MM.1S (cell line): Measurements from ENCODE around the gene KEAP1.

Experiments used
- DNase-seq: peaks from one replicate; pipeline ENCODE4 v3.0.0-alpha.2; 2015
- H2AFZ ChIP-seq: fragments of 300-600 bp; sonication (generic); 2 replicates; pipeline ENCODE4 v1.6.0; 2016; ENCODE audit warnings: antibody characterized with exemption, low read length
- H3F3A ChIP-seq: fragments of 300-600 bp; sonication (generic); 2 replicates; pipeline ENCODE4 v1.6.1; 2016; ENCODE audit warnings: mild to moderate bottlenecking, antibody characterized with exemption, low read length, moderate library complexity, mixed read lengths; ENCODE audit not compliant: insufficient read depth
- H3K27ac ChIP-seq: fragments of 300-600 bp; sonication (generic); 2 replicates; pipeline ENCODE4 v1.5.1; 2016; ENCODE audit warnings: mild to moderate bottlenecking, low read length
- H3K27me3 ChIP-seq: fragments of 300-600 bp; sonication (generic); replicated peaks from 2 replicates; pipeline ENCODE4 v1.6.0; 2016; ENCODE audit warnings: low read length; ENCODE audit not compliant: insufficient read depth
- H3K36me3 ChIP-seq: fragments of 300-600 bp; sonication (generic); replicated peaks from 2 replicates; pipeline ENCODE4 v1.6.1; 2016; ENCODE audit warnings: mild to moderate bottlenecking, low read length, mixed read lengths; ENCODE audit not compliant: insufficient read depth
- H3K4me1 ChIP-seq: fragments of 300-600 bp; sonication (generic); 2 replicates; pipeline ENCODE4 v1.6.1; 2016; ENCODE audit warnings: low read length, mixed read lengths
- H3K4me2 ChIP-seq: fragments of 300-600 bp; sonication (generic); 2 replicates; pipeline ENCODE4 v1.6.0; 2016; ENCODE audit warnings: low read depth, low read length
- H3K4me3 ChIP-seq: fragments of 300-600 bp; sonication (generic); 2 replicates; pipeline ENCODE4 v1.5.1; 2016; ENCODE audit warnings: low read length, mixed read lengths
- H3K79me2 ChIP-seq: fragments of 300-600 bp; sonication (generic); 2 replicates; pipeline ENCODE4 v1.6.1; 2016; ENCODE audit warnings: mixed run types, low read length, mixed read lengths
- H3K9ac ChIP-seq: fragments of 300-600 bp; sonication (generic); 2 replicates; pipeline ENCODE4 v1.6.1; 2016; ENCODE audit warnings: low read length, mixed read lengths
- H3K9me2 ChIP-seq: fragments of 300-600 bp; sonication (generic); replicated peaks from 2 replicates; pipeline ENCODE4 v1.6.1; 2016; ENCODE audit warnings: mild to moderate bottlenecking, low read length, mixed read lengths; ENCODE audit not compliant: insufficient read depth
- H3K9me3 ChIP-seq: fragments of 300-600 bp; sonication (generic); replicated peaks from 2 replicates; pipeline ENCODE4 v1.6.1; 2016; ENCODE audit warnings: mild to moderate bottlenecking, low read length, mixed read lengths; ENCODE audit not compliant: insufficient read depth
- H4K20me1 ChIP-seq: fragments of 300-600 bp; sonication (generic); 2 replicates; pipeline ENCODE4 v1.6.1; 2016; ENCODE audit warnings: mild to moderate bottlenecking, low read length, moderate library complexity, mixed read lengths; ENCODE audit not compliant: insufficient read depth
- EZH2 ChIP-seq: fragments of 300-600 bp; sonication (generic); optimal IDR thresholded peaks from 2 replicates; pipeline ENCODE3; 2017; ENCODE audit warnings: low read depth, mild to moderate bottlenecking, antibody characterized with exemption, low read length, mixed read lengths
- EZH2phosphoT487 ChIP-seq: fragments of 300-600 bp; sonication (generic); IDR thresholded peaks from 2 replicates; pipeline ENCODE4 v1.6.1; 2018; ENCODE audit warnings: antibody characterized with exemption, low read length
- TF ChIP-seq, protein P1 (sequence below): fragments of 300-600 bp; sonication (generic); IDR thresholded peaks from 2 replicates; pipeline ENCODE4 v1.5.1; 2016; ENCODE audit warnings: antibody characterized with exemption, low read length, mixed read lengths

The KEAP1 gene

DNA sequence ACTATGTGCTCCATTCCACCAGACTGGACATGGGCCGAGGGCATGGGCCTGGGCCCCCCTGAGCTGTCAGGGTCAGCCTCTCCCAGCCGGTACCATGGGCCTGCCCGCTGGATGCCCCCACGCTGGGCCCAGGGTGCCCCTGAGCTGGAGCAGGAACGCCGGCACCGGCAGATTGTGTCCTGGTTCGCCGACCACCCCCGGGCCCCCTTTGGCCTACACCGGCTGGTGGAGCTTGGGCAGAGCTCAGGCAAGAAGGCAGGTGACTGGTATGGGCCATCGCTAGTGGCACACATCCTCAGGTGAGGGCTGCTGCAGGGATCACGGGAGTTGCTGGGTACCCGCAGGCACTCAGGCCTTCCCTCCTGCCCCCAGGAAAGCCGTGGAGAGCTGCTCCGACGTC lies 43.7 kb upstream of the KEAP1 start:
- Histone ChIP-seq H3K9me3 (no peaks in the 10 kb centered on the region), H2AFZ (no peak overlapping the region), H3K4me3 (no peak overlapping the region), H3K9me2 (no peaks in the 10 kb centered on the region), H4K20me1 (no peaks in the 10 kb centered on the region), H3F3A (no peaks in the 10 kb centered on the region), H3K4me2 (no peak overlapping the region), H3K9ac (no peak overlapping the region), H3K79me2 (peaks cover 36% of the 10 kb centered on the region), H3K27ac (no peak overlapping the region), H3K27me3 (no peaks in the 10 kb centered on the region), H3K36me3 (no peaks in the 10 kb centered on the region), H3K4me1 (peaks cover 10% of the 10 kb centered on the region)
- TF ChIP-seq EZH2 (no peak), EZH2phosphoT487 (no peak)
- TF ChIP-seq, protein P1, sequence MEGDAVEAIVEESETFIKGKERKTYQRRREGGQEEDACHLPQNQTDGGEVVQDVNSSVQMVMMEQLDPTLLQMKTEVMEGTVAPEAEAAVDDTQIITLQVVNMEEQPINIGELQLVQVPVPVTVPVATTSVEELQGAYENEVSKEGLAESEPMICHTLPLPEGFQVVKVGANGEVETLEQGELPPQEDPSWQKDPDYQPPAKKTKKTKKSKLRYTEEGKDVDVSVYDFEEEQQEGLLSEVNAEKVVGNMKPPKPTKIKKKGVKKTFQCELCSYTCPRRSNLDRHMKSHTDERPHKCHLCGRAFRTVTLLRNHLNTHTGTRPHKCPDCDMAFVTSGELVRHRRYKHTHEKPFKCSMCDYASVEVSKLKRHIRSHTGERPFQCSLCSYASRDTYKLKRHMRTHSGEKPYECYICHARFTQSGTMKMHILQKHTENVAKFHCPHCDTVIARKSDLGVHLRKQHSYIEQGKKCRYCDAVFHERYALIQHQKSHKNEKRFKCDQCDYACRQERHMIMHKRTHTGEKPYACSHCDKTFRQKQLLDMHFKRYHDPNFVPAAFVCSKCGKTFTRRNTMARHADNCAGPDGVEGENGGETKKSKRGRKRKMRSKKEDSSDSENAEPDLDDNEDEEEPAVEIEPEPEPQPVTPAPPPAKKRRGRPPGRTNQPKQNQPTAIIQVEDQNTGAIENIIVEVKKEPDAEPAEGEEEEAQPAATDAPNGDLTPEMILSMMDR: no peak
- DNase-seq: no peak

DNA sequence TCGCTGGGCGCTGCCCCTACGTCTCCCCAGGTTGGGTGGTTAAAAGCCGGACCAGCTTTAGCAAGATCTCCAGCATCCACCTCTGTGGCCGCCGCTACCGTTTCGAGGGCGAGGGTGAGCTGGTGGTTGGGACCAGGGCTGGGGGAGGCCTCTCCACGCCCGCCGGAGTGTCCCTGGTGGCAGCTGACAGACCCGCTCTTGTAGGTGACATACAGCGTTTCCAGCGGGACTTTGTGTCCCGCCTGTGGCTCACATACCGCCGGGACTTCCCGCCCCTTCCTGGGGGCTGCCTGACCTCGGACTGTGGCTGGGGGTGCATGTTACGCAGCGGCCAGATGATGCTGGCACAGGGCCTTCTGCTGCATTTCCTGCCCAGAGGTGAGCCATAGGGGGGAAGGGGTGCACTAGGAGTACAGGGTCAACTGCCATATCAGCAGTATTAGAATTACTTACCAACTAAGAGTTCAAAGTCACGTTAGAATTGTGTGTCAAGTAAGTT lies 41.6 kb upstream of the KEAP1 start:
- H3K27ac ChIP-seq: no peak overlapping the region
- H3K9me2 ChIP-seq: no peaks in the 10 kb centered on the region
- no peaks in the 10 kb centered on the region for H3K9me3 ChIP-seq
- TF ChIP-seq, protein P1: no peak
- TF ChIP-seq EZH2 (no peak), EZH2phosphoT487 (no peak)
- no peaks in the 10 kb centered on the region for H4K20me1 ChIP-seq
- H3K36me3 ChIP-seq: no peaks in the 10 kb centered on the region
- H3K79me2 ChIP-seq: peaks cover 36% of the 10 kb centered on the region
- H3K4me1 ChIP-seq: peaks cover 10% of the 10 kb centered on the region
- H2AFZ ChIP-seq: no peak overlapping the region
- DNase-seq: no peak
- peak overlapping the region; percentile 97 for H3K4me3 ChIP-seq
- H3K9ac ChIP-seq: peak overlapping the region; percentile 95
- H3K27me3 ChIP-seq: peaks cover 3% of the 10 kb centered on the region; the same call in 1 of the 2 replicates
- H3K4me2 ChIP-seq: peak overlapping the region; percentile 95
- H3F3A ChIP-seq: no peaks in the 10 kb centered on the region

DNA sequence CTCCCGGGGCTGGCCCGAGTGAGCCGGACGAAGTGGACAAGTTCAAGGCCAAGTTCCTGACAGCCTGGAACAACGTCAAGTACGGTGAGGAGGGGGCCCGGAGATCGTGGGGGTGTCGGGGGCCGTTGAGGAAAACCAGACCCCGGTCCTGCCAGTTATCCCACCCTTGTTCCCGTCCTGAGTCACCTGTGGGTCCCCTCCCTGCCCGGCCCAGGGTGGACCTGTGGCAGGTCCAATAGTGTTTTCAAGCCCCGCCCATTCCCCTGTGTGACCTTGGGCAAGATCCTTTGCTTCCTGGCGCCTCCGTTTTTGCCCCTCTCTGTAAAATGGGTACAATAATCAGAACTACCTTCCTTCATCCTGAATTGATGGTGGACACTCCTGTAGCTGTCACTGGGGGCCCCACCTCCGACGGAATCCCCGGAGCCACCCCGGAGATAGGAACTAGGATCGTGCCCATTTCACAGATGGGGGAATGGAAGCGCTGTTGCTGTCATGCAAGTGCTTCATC lies 41.1 kb upstream of the KEAP1 start:
- H3K36me3 ChIP-seq: no peaks in the 10 kb centered on the region
- peaks cover 10% of the 10 kb centered on the region for H3K4me1 ChIP-seq
- H3K9me3 ChIP-seq: no peaks in the 10 kb centered on the region
- peak overlapping the region; percentile 95 for H3K9ac ChIP-seq
- no peaks in the 10 kb centered on the region for H4K20me1 ChIP-seq
- peak; percentile 17 for DNase-seq
- H3K9me2 ChIP-seq: no peaks in the 10 kb centered on the region
- TF ChIP-seq EZH2: no peak
- no peak for TF ChIP-seq EZH2phosphoT487
- TF ChIP-seq, protein P1: no peak
- H3F3A ChIP-seq: no peaks in the 10 kb centered on the region
- peak overlapping the region; percentile 95 for H3K4me2 ChIP-seq
- peak overlapping the region; percentile 77 for H2AFZ ChIP-seq
- peaks cover 36% of the 10 kb centered on the region for H3K79me2 ChIP-seq
- H3K27ac ChIP-seq: peak overlapping the region; percentile 56; the same call in 1 of the 2 replicates
- peak overlapping the region; percentile 97 for H3K4me3 ChIP-seq
- peaks cover 5% of the 10 kb centered on the region for H3K27me3 ChIP-seq
